ENCODE results near the gene PHYHIPL.

The PHYHIPL gene

DNA sequence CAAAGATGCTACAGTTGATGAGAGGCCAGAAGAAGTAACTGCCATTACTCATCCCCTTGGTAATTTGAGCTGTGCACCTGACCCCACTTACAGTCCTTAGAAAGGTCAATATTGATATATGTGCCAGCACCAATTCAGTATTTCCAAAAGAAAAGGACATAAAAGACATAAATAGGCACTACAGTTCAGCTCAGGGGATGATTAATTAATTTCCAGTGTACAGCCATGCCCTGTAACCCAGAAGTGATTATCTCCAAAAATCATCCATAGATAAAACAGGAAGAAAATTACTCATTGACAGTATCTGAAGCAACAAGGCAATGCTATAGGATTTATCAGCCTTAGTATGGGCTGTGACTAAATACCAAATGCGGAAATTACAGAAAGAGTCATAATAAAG is 82.4 kb downstream of the PHYHIPL start:
- no peak for FAIRE-seq

GRCh38 chr10:59265141-59265540 is 88.7 kb downstream of the PHYHIPL start:
- no peak for FAIRE-seq

DNA sequence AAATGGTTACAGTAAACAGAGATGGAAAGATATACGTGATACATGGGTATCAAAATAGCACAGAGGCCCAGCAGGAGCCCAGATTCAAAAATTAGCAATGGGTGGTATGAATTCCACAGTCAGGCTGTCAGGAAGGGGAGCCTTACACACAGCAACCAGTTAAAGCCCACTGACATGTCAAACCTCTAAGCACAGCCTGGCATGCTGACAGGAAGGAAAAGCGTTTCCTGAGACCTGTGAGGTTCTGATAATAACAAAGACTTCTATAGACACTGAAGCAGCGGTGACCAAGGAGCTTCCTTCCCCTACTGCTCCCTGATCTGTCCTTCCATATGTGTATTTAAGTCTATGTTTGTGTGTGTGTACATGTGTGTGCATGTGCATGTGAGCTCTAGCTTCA is 89.9 kb downstream of the PHYHIPL start:
- no peak for FAIRE-seq

GRCh38 chr10:59268460-59268859 is 92.0 kb downstream of the PHYHIPL start:
- FAIRE-seq = no peak

GRCh38 chr10:59269651-59270050 is 93.2 kb downstream of the PHYHIPL start:
- no peak for FAIRE-seq

GRCh38 chr10:59270492-59270891 is 94.0 kb downstream of the PHYHIPL start:
- FAIRE-seq = no peak

GRCh38 chr10:59271160-59271559 is 94.7 kb downstream of the PHYHIPL start:
- FAIRE-seq = no peak

DNA sequence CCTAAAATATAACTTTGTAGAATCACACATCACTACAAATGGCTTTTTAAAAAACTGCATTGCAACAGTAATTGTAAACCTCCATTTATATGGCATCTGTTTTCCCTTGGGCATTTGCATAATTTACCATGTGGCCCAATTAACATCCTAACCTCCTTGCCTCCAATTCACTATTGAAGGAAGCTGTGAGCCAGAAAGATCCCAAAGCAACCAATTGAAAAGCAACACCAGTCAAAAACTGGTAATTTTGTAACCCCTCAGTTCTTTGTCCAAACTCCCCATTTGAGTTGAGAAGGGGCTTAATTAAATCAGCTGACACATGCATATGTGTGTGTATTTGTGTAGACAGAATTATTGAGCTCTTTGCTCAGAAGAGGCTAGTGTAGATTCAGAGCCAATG is 95.6 kb downstream of the PHYHIPL start:
- FAIRE-seq = no peak

DNA sequence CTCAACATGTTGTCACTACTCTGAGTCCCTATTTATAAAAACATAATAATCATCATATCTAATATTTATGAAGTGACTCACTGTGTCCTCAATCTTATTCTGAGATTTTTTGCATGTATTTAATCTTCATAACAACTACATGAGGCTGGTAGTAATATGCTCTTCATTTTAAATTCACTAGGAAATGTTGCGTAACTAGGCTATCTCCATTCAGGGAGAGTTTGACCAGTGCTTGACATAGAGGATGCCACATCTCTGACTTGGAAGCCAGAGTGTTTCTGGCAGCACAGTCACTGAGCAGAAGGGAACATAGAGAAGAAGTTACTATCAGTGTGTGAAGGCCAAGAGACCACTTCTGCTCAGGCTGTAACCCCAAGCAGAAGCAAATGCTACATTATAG is 97.0 kb downstream of the PHYHIPL start:
- FAIRE-seq = no peak

- FAIRE-seq = no peak
Measured at GRCh38 chr10:59276133-59276532, 99.7 kb downstream of the PHYHIPL start.

DNA sequence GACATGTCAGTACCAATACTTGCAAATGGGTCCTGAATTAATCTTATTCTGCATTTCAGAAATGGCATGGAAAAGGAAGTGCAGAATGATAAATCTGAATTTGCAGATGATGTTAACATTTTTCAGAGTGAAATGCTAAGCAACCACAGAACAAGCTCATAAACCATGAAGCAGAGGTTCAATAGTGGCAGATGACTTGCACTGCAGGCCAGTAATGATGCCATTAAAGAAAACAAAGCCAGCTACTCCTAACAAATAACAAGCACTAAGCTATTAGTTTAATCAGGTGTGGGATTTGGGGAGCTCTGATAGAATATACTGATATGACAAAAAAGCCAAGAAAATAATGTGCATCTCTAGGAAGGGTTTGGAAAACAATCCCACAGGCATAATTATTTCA is 100.5 kb downstream of the PHYHIPL start:
- FAIRE-seq = no peak

DNA sequence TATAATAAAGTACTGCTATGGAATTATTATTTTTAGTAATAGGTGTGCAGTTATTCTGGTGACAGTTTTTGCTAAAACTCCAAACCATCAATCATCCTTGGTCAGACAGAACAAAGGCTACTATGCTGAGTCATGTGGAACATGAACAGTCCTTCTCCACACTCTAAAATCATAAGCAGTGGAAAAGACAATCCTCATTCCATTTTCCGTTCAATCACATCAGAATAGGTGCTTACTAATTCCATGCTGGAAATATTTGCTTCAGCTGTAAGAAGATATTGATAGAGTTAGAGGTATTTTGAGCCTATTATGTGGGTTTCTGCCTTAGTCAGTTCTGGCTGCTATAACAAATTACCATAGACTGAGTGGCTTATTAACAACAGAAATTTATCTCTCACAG is 103.0 kb downstream of the PHYHIPL start:
- FAIRE-seq = no peak

- FAIRE-seq = no peak
Measured at GRCh38 chr10:59279991-59280505, 103.6 kb downstream of the PHYHIPL start.

GRCh38 chr10:59281861-59282260 is 105.4 kb downstream of the PHYHIPL start:
- FAIRE-seq = no peak

DNA sequence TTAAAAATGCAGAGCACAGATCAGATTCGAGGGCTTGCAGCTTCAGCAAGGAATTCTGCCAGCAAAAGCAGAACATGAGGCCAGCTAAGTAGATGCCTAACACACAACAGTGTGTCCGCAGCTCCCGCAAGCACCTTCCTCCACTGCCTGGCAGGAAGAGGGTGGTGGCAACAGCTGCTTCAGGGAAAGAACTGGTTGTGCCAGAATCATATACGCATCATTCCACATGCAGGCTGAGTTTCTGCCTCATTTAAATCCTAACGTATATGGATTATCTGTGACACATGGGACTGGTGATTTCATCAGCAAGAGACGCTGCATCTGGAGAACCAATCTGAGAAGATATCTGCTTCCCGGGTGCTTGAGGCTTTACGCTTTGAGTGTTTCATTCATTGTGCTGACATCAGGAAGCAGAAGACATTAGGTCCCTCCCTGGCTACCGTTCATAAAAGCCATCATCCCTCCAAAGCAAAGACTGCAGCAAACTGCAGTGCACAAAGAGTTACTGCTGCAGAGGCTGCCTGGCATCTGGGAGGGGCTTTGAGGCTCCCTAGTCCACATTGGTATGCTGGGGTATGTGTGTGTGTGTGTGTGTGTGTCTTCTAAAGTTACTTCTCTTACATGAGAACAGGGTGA is 107.1 kb downstream of the PHYHIPL start:
- FAIRE-seq = no peak

- FAIRE-seq = no peak
Measured at GRCh38 chr10:59284118-59284975, 107.9 kb downstream of the PHYHIPL start.

DNA sequence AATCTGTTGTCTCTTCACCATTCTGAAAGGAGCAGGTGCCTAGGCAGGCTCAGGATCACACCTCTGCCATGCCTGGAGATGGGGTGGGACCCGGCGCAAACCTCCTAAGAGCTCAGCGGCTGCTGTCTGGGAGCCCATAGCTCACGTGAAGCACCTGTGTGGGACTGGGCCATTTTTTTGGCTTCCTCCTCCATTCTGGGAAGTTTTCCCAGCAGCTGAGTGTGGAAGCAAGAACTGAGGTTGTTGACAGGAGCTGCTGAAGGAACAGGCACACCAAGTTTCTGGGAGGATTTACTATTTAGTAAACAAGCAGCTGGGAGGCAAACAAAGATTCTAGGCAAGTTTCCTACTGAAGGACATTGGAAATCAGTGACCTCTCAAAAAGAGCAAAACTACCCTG is 108.6 kb downstream of the PHYHIPL start:
- FAIRE-seq = no peak

DNA sequence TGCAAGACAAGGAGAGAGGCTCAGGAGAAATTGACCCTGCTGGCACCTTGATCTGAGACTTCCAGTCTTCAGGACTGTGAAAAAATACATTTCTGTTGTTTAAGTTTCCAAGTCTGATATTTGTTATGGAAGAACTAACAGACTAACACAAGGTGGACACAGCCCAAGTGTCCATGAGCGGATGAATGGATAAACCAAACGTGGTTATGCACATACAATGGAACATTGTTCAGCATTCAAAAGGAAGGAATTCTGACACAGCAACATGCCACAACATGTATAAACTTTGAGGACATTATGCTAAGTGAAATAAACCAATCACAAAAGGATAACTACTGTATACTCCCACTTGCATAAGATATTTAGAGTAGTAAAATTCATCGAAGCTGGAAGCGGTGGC is 109.4 kb downstream of the PHYHIPL start:
- FAIRE-seq = no peak

- no peak for FAIRE-seq
Measured at GRCh38 chr10:59287587-59288255, 111.3 kb downstream of the PHYHIPL start.

GRCh38 chr10:59289853-59290252 is 113.4 kb downstream of the PHYHIPL start:
- no peak for FAIRE-seq

DNA sequence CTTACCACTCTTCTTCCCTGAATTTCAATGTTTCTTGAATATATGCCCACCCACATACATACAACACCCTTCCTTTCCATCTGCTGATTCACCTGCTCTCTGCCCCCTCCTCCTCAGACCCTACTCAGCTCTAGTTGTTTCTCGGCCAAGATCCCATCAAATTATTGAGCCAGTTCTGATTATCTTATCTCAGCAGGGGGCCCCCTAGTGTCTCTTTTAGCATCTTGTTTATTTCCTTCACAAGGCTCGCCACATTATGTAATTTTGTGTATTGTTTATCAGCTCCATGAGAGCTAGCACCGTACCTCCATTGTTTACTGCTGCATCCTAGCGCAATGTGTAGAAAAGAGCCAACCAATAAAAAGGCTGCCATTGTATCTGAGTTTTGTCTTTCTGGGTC is 114.0 kb downstream of the PHYHIPL start:
- no peak for FAIRE-seq

All from A204.1 (cell line).